Common myeloid progenitor, CD34-positive (primary cell): Measurements from ENCODE around the gene AIFM3.

Experiments
- CTCF ChIA-PET: fragments of 350-600 bp; sonication (Branson Sonifier 250); formaldehyde crosslinking; loops from one replicate; lab custom pipeline; 2021; ENCODE audit warnings: antibody characterized with exemption; lab: Charles Lee
- POLR2A ChIA-PET: fragments of 350-600 bp; sonication (Branson Sonifier 250); formaldehyde crosslinking; loops from one replicate; lab custom pipeline; 2021; ENCODE audit warnings: antibody characterized with exemption; lab: Charles Lee
- DNase-seq, 3 donors: peaks; one replicate each; pipeline versions ENCODE4 v3.0.0 to v3.0.0-alpha.2; 2013
- H3K27ac ChIP-seq, 2 experiments: 1 replicate in 1 of 2; 2 replicates in 1 of 2; pipeline ENCODE4 v1.7.0; 2013; ENCODE audit warnings: inconsistent platforms in 2 of 2, low read length in 2 of 2, mild to moderate bottlenecking in 2 of 2, low read depth in 1 of 2, moderate library complexity in 1 of 2; ENCODE audit not compliant: severe bottlenecking in 2 of 2, insufficient read depth in 1 of 2, poor library complexity in 1 of 2
- H3K27me3 ChIP-seq, 5 experiments: replicated peaks in 2 of 5; 1 replicate in 3 of 5; 2 replicates in 2 of 5; pipeline versions ENCODE4 v1.6.1 to v1.7.0; 2013; ENCODE audit warnings: low read length in 4 of 5, mild to moderate bottlenecking in 2 of 5, moderate library complexity in 2 of 5, inconsistent platforms in 1 of 5; ENCODE audit not compliant: insufficient read depth in 5 of 5, control insufficient read depth in 4 of 5
- H3K36me3 ChIP-seq, 4 experiments: 1 replicate in 2 of 4; 2 replicates in 2 of 4; pipeline versions ENCODE4 v1.6.1 to v1.7.0; 2013; ENCODE audit warnings: low read length in 3 of 4, control low read depth in 1 of 4, mild to moderate bottlenecking in 1 of 4; ENCODE audit not compliant: control insufficient read depth in 4 of 4, insufficient read depth in 4 of 4
- H3K4me1 ChIP-seq, 4 experiments: 1 replicate in 3 of 4; 2 replicates in 1 of 4; pipeline versions ENCODE4 v1.6.1 to v1.7.1; 2013; ENCODE audit warnings: low read length in 3 of 4, mild to moderate bottlenecking in 3 of 4, control low read depth in 1 of 4, inconsistent platforms in 1 of 4, moderate library complexity in 1 of 4; ENCODE audit not compliant: control insufficient read depth in 4 of 4, insufficient read depth in 4 of 4; ENCODE audit errors: control extremely low read depth in 1 of 4
- H3K4me3 ChIP-seq, 7 experiments: 1 replicate in 4 of 7; 2 replicates in 3 of 7; pipeline versions ENCODE4 v1.5.1 to v1.7.0; 2013; ENCODE audit warnings: mild to moderate bottlenecking in 7 of 7, low read length in 6 of 7, moderate library complexity in 6 of 7, inconsistent platforms in 2 of 7, low read depth in 2 of 7, control low read depth in 1 of 7; ENCODE audit not compliant: insufficient read depth in 4 of 7, control insufficient read depth in 1 of 7; ENCODE audit errors: extremely low read depth in 1 of 7
- H3K9me3 ChIP-seq, 5 experiments: 1 replicate in 4 of 5; 2 replicates in 1 of 5; pipeline versions ENCODE4 v1.6.1 to v1.7.1; 2013; ENCODE audit warnings: low read length in 4 of 5, mild to moderate bottlenecking in 2 of 5, inconsistent platforms in 1 of 5, low read depth in 1 of 5, moderate library complexity in 1 of 5; ENCODE audit not compliant: control insufficient read depth in 4 of 5, insufficient read depth in 2 of 5; ENCODE audit errors: control extremely low read depth in 1 of 5
- WGBS: methylation state at CpG from one replicate; pipeline ENCODE4 v1.1.5; 2013; ENCODE audit not compliant: insufficient coverage; 5-methylcytosine and 5-hydroxymethylcytosine counted together

The AIFM3 gene

GRCh38 chr22:20948450-20948849, 18.6 kb upstream of the AIFM3 start:
- no peak overlapping the region for H3K27ac ChIP-seq

GRCh38 chr22:20948989-20949388, 18.1 kb upstream of the AIFM3 start:
- Histone ChIP-seq H3K36me3 (peaks cover 12 to 61% (median 40%) of the 10 kb centered on the region in 4 experiments), H3K4me3 (no peak overlapping the region), H3K9me3 (no peaks in the 10 kb centered on the region), H3K27ac (no peak overlapping the region), H3K4me1 (peaks cover 0 to 2% (median 1%) of the 10 kb centered on the region in 4 experiments), H3K27me3 (no peaks in the 10 kb centered on the region)
- DNase-seq: no peak
- 97% methylated on average over 5 of the region's 5 CpGs for WGBS
- POLR2A ChIA-PET: no interaction called here
- CTCF ChIA-PET: interaction anchor here (1.1 to 1.3 kb wide), 2 partner anchors 11 to 63 kb away, joined by 3 to 5 read pairs; no protein-coding TSS in a partner anchor

More at GRCh38 chr22:20948450-20948849, 18.6 kb upstream of the AIFM3 start:
- Histone ChIP-seq H3K36me3 (peaks cover 12 to 55% (median 38%) of the 10 kb centered on the region in 4 experiments), H3K4me3 (no peak overlapping the region), H3K4me1 (peaks cover 0 to 2% (median 1%) of the 10 kb centered on the region in 4 experiments), H3K27me3 (no peaks in the 10 kb centered on the region), H3K9me3 (no peaks in the 10 kb centered on the region)
- no peak for DNase-seq
- WGBS: 73% methylated on average over 4 of the region's 5 CpGs
- CTCF ChIA-PET: interaction anchor here (1.1 to 1.3 kb wide), 2 partner anchors 10 to 62 kb away, joined by 3 to 5 read pairs; no protein-coding TSS in a partner anchor
- POLR2A ChIA-PET: no interaction called here

GRCh38 chr22:20949698-20950183, 17.3 kb upstream of the AIFM3 start:
- Histone ChIP-seq H3K4me1 (peaks cover 0 to 2% (median 1%) of the 10 kb centered on the region in 4 experiments), H3K9me3 (no peaks in the 10 kb centered on the region), H3K4me3 (no peak overlapping the region), H3K36me3 (peaks cover 12 to 61% (median 40%) of the 10 kb centered on the region in 4 experiments), H3K27ac (no peak overlapping the region), H3K27me3 (no peaks in the 10 kb centered on the region)
- WGBS: 86% methylated on average over 13 of the region's 13 CpGs
- ChIA-PET POLR2A (no interaction called here), CTCF (no interaction called here)
- DNase-seq: no peak

- CTCF ChIA-PET: interaction anchor here (0.6 to 2.1 kb wide), 3 partner anchors 17 to 43 kb away, joined by 3 to 9 read pairs (median 6); partner anchors contain the start of gene AIFM3
- H3K27me3 ChIP-seq: no peaks in the 10 kb centered on the region
- 89% methylated on average over 7 of the region's 10 CpGs for WGBS
- H3K36me3 ChIP-seq: peaks cover 10 to 56% (median 40%) of the 10 kb centered on the region in 4 experiments
- H3K4me3 ChIP-seq: no peak overlapping the region
- H3K27ac ChIP-seq: peak overlapping the region in 1 of 2 experiments; percentile 35
- DNase-seq: no peak
- POLR2A ChIA-PET: no interaction called here
- peaks cover 0 to 3% (median under 1%) of the 10 kb centered on the region in 4 experiments for H3K4me1 ChIP-seq
- no peaks in the 10 kb centered on the region for H3K9me3 ChIP-seq
These were observed 15.7 kb upstream of the AIFM3 start for GRCh38 chr22:20951151-20951931.

- ChIA-PET POLR2A (no interaction called here), CTCF (interaction anchor here (1.3 to 2.1 kb wide), 2 partner anchors 16 to 20 kb away, joined by 6 to 9 read pairs; partner anchors contain the start of gene AIFM3)
- no peak overlapping the region for H3K4me3 ChIP-seq
- H3K4me1 ChIP-seq: peaks cover 0 to 10% (median 3%) of the 10 kb centered on the region in 4 experiments
- peaks cover 7 to 51% (median 40%) of the 10 kb centered on the region in 4 experiments for H3K36me3 ChIP-seq
- peak overlapping the region in 1 of 2 experiments; percentile 35 for H3K27ac ChIP-seq
- WGBS: 98% methylated on average over 6 of the region's 8 CpGs
- H3K9me3 ChIP-seq: no peaks in the 10 kb centered on the region
- DNase-seq: no peak
- H3K27me3 ChIP-seq: no peaks in the 10 kb centered on the region
These were observed 15.1 kb upstream of the AIFM3 start for GRCh38 chr22:20951932-20952380.

GRCh38 chr22:20952544-20953341, 14.3 kb upstream of the AIFM3 start:
- POLR2A ChIA-PET: no interaction called here
- Histone ChIP-seq H3K27ac (peak overlapping the region in 1 of 2 experiments; percentile 17), H3K4me1 (peaks cover 0 to 16% (median 6%) of the 10 kb centered on the region in 4 experiments), H3K27me3 (no peaks in the 10 kb centered on the region), H3K9me3 (no peaks in the 10 kb centered on the region), H3K4me3 (no peak overlapping the region), H3K36me3 (peaks cover 7 to 49% (median 40%) of the 10 kb centered on the region in 4 experiments)
- DNase-seq: no peak
- 96% methylated on average over 13 of the region's 13 CpGs for WGBS
- CTCF ChIA-PET: interaction anchor here (0.7 to 2.1 kb wide), 6 partner anchors 8 to 50 kb away, joined by 3 to 9 read pairs (median 4); partner anchors contain the start of genes AIFM3 and LZTR1
